H1 (cell line): ENCODE data around the gene REG4. TPM values are rescaled to one million over a fixed set of nuclear protein-coding genes. Genes with fewer than 3 reads are reported as not detected.

Source experiments
- CTCF ChIA-PET: fragments of 300-600 bp; sonication (Branson Sonifier 250); formaldehyde crosslinking; loops from one replicate; lab custom pipeline; 2021; ENCODE audit not compliant: partially characterized antibody; lab: Charles Lee
- POLR2A ChIA-PET: fragments of 300-600 bp; sonication (Branson Sonifier 250); formaldehyde crosslinking; loops from one replicate; lab custom pipeline; 2021; ENCODE audit warnings: inconsistent platforms; ENCODE audit not compliant: partially characterized antibody; lab: Charles Lee
- DNase-seq, 2 experiments: peaks; one replicate each; pipeline versions ENCODE4 v3.0.0 to v3.0.0-alpha.2; 2010 to 2022; ENCODE audit warnings: low spot score in 2 of 2, low read depth in 1 of 2, mixed read lengths in 1 of 2
- FAIRE-seq: peaks from 2 replicates; lab custom pipeline; 2011; peaks lifted over from hg19 to GRCh38; lab: Jason Lieb, UNC
- H2AFZ ChIP-seq: 2 replicates; pipeline ENCODE4 v1.8.1; 2012; ENCODE audit warnings: low read length, inconsistent platforms
- H2AK5ac ChIP-seq: 2 replicates; pipeline ENCODE4 v1.6.1; 2013; ENCODE audit warnings: low read depth, low read length
- H2BK120ac ChIP-seq: replicated peaks from 2 replicates; pipeline ENCODE3; 2013; ENCODE audit warnings: low read depth, low read length, inconsistent platforms
- H2BK12ac ChIP-seq: 2 replicates; pipeline ENCODE4 v1.6.1; 2013; ENCODE audit warnings: low read depth, low read length
- H2BK15ac ChIP-seq: 2 replicates; pipeline ENCODE4 v1.6.1; 2013; ENCODE audit warnings: low read length
- H2BK20ac ChIP-seq: 2 replicates; pipeline ENCODE4 v1.6.1; 2013; ENCODE audit warnings: low read length
- H2BK5ac ChIP-seq: 2 replicates; pipeline ENCODE4 v1.6.1; 2013; ENCODE audit warnings: low read depth, low read length
- H3K14ac ChIP-seq: 2 replicates; pipeline ENCODE4 v1.6.1; 2013; ENCODE audit warnings: inconsistent platforms; ENCODE audit not compliant: insufficient read length
- H3K18ac ChIP-seq: 2 replicates; pipeline ENCODE4 v1.6.1; 2013; ENCODE audit warnings: low read length; ENCODE audit errors: extremely low read depth
- H3K23ac ChIP-seq: 2 replicates; pipeline ENCODE4 v1.6.1; 2013; ENCODE audit warnings: inconsistent platforms; ENCODE audit not compliant: insufficient read length
- H3K23me2 ChIP-seq: 2 replicates; pipeline ENCODE4 v1.6.1; 2013; ENCODE audit warnings: low read depth, low read length
- H3K27ac ChIP-seq: 2 replicates; pipeline ENCODE4 v1.6.1; 2011; ENCODE audit warnings: low read depth, low read length, inconsistent platforms
- H3K27me3 ChIP-seq, 4 experiments: replicated peaks in 1 of 4; 1 replicate in 1 of 4; 2 replicates in 3 of 4; pipeline versions ENCODE4 v1.6.1 to v1.8.1; 2011 to 2013; ENCODE audit warnings: low read length in 3 of 4, mild to moderate bottlenecking in 3 of 4, inconsistent platforms in 2 of 4, mixed read lengths in 2 of 4, moderate library complexity in 1 of 4; ENCODE audit not compliant: control insufficient read depth in 3 of 4, insufficient read depth in 3 of 4; ENCODE audit errors: extremely low read depth in 1 of 4
- H3K36me3 ChIP-seq, 4 experiments: 2 replicates each; pipeline versions ENCODE4 v1.6.1 to v1.8.1; 2011 to 2013; ENCODE audit warnings: mild to moderate bottlenecking in 4 of 4, low read length in 3 of 4, moderate library complexity in 2 of 4, control low read depth in 1 of 4, inconsistent platforms in 1 of 4; ENCODE audit not compliant: insufficient read depth in 4 of 4, control insufficient read depth in 2 of 4
- H3K4ac ChIP-seq: replicated peaks from 2 replicates; pipeline ENCODE3; 2013; ENCODE audit warnings: low read length, low read depth, mixed read lengths, inconsistent platforms; ENCODE audit not compliant: insufficient read length
- H3K4me1 ChIP-seq, 4 experiments: replicated peaks in 1 of 4; 1 replicate in 1 of 4; 2 replicates in 3 of 4; pipeline versions ENCODE4 v1.6.1 to v1.8.1; 2011 to 2013; ENCODE audit warnings: low read length in 3 of 4, inconsistent platforms in 2 of 4, mixed read lengths in 1 of 4; ENCODE audit not compliant: insufficient read depth in 4 of 4, control insufficient read depth in 3 of 4
- H3K4me2 ChIP-seq, 2 experiments: 2 replicates each; pipeline versions ENCODE4 v1.6.1 to v1.8.1; 2011 to 2013; ENCODE audit warnings: low read depth in 2 of 2, low read length in 2 of 2, control low read depth in 1 of 2, inconsistent platforms in 1 of 2, mild to moderate bottlenecking in 1 of 2; ENCODE audit not compliant: insufficient read depth in 1 of 2
- H3K4me3 ChIP-seq, 4 experiments: fragments of 200-600, 300-600 bp in 1 of 4; sonication (generic), shearing (Covaris generic), sonication (Bioruptor Twin) in 1 of 4; 2 replicates each; pipeline versions ENCODE4 v1.5.1 to v1.8.1; 2011 to 2016; ENCODE audit warnings: low read length in 4 of 4, low read depth in 3 of 4, control low read depth in 2 of 4, inconsistent platforms in 2 of 4, mild to moderate bottlenecking in 2 of 4, mixed read lengths in 1 of 4, moderate library complexity in 1 of 4; ENCODE audit not compliant: insufficient read depth in 2 of 4; ENCODE audit errors: extremely low read depth in 1 of 4
- H3K56ac ChIP-seq: replicated peaks from 2 replicates; pipeline ENCODE3; 2013; ENCODE audit warnings: low read depth, mild to moderate bottlenecking, mixed read lengths, low read length, inconsistent platforms; ENCODE audit not compliant: insufficient read length
- H3K79me1 ChIP-seq: 2 replicates; pipeline ENCODE4 v1.6.1; 2013; ENCODE audit warnings: low read depth, low read length, control low read depth
- H3K79me2 ChIP-seq, 2 experiments: 2 replicates each; pipeline versions ENCODE4 v1.6.1 to v1.8.1; 2012 to 2013; ENCODE audit warnings: low read length in 2 of 2, mild to moderate bottlenecking in 2 of 2, inconsistent platforms in 1 of 2; ENCODE audit not compliant: insufficient read depth in 2 of 2, control insufficient read depth in 1 of 2
- H3K9ac ChIP-seq, 4 experiments: replicated peaks in 1 of 4; 1 replicate in 1 of 4; 2 replicates in 3 of 4; pipeline versions ENCODE4 v1.6.1 to v1.8.1; 2011 to 2013; ENCODE audit warnings: low read depth in 3 of 4, low read length in 3 of 4, control low read depth in 2 of 4, mild to moderate bottlenecking in 2 of 4, moderate library complexity in 2 of 4, inconsistent platforms in 1 of 4; ENCODE audit errors: extremely low read depth in 1 of 4
- H3K9me3 ChIP-seq, 2 experiments: 2 replicates each; pipeline versions ENCODE4 v1.6.1 to v1.8.1; 2012 to 2013; ENCODE audit warnings: mild to moderate bottlenecking in 2 of 2, moderate library complexity in 2 of 2, control low read depth in 1 of 2, inconsistent platforms in 1 of 2, low read depth in 1 of 2, low read length in 1 of 2, mixed read lengths in 1 of 2; ENCODE audit not compliant: insufficient read depth in 2 of 2
- H4K20me1 ChIP-seq, 2 experiments: replicated peaks in 1 of 2; 2 replicates each; pipeline versions ENCODE3 to v1.8.1; 2011 to 2013; ENCODE audit warnings: inconsistent platforms in 2 of 2, low read length in 2 of 2, mild to moderate bottlenecking in 1 of 2; ENCODE audit not compliant: insufficient read depth in 2 of 2, control insufficient read depth in 1 of 2
- H4K5ac ChIP-seq: 2 replicates; pipeline ENCODE4 v1.6.1; 2013; ENCODE audit warnings: low read length, low read depth, mixed read lengths, inconsistent platforms; ENCODE audit not compliant: insufficient read length
- H4K8ac ChIP-seq: 2 replicates; pipeline ENCODE4 v1.8.0; 2013; ENCODE audit warnings: mild to moderate bottlenecking, moderate library complexity, low read length, inconsistent platforms; ENCODE audit not compliant: insufficient read depth; ENCODE audit errors: extremely low read depth
- H4K91ac ChIP-seq: replicated peaks from 2 replicates; pipeline ENCODE3; 2013; ENCODE audit warnings: low read length, mixed read lengths, inconsistent platforms; ENCODE audit not compliant: insufficient read length
- ASH2L ChIP-seq: fragments of 200-600, 300-600 bp; sonication (generic); IDR thresholded peaks from one replicate; pipeline ENCODE4 v1.7.1; 2017; ENCODE audit warnings: low read length
- CTBP2 ChIP-seq: IDR thresholded peaks from 2 replicates; pipeline ENCODE4 v1.7.0; 2011; ENCODE audit warnings: borderline replicate concordance, mild to moderate bottlenecking, moderate library complexity, mixed read lengths, low read length; ENCODE audit not compliant: insufficient read depth, insufficient read length
- E2F6 ChIP-seq: IDR thresholded peaks from 2 replicates; pipeline ENCODE4 v1.6.1; 2012; ENCODE audit warnings: inconsistent platforms
- EP300 ChIP-seq, 2 experiments: IDR thresholded peaks; 1 replicate in 1 of 2; 2 replicates in 1 of 2; pipeline ENCODE4 v1.6.1; 2011 to 2012; ENCODE audit warnings: low read depth in 2 of 2, low read length in 2 of 2, mild to moderate bottlenecking in 2 of 2, borderline replicate concordance in 1 of 2, inconsistent platforms in 1 of 2, moderate library complexity in 1 of 2
- EZH2 ChIP-seq: fragments of 200-600 bp; sonication (generic); IDR thresholded peaks from 2 replicates; pipeline ENCODE4 v1.7.1; 2012; ENCODE audit warnings: low read depth, mild to moderate bottlenecking, moderate library complexity, low read length, inconsistent platforms; ENCODE audit not compliant: severe bottlenecking
- GABPA ChIP-seq: IDR thresholded peaks from 2 replicates; pipeline ENCODE4 v1.6.1; 2011; ENCODE audit warnings: mild to moderate bottlenecking, low read length, moderate library complexity, borderline replicate concordance; ENCODE audit not compliant: insufficient read depth
- JUND ChIP-seq: IDR thresholded peaks from 2 replicates; pipeline ENCODE4 v1.6.1; 2011; ENCODE audit warnings: mild to moderate bottlenecking, improper control_type of control experiment, low read length
- KDM1A ChIP-seq: fragments of 200-600, 300-600 bp; sonication (generic); IDR thresholded peaks from 2 replicates; pipeline ENCODE4 v1.7.1; 2016; ENCODE audit warnings: mild to moderate bottlenecking, low read length, borderline replicate concordance
- POLR2AphosphoS5 ChIP-seq: IDR thresholded peaks from 2 replicates; pipeline ENCODE4 v1.6.1; 2011; ENCODE audit warnings: low read depth, low read length
- POU5F1 ChIP-seq: IDR thresholded peaks from 2 replicates; pipeline ENCODE4 v1.6.1; 2011; ENCODE audit warnings: low read depth, mild to moderate bottlenecking, low read length, moderate library complexity
- SIN3A ChIP-seq, 2 experiments: IDR thresholded peaks in 1 of 2; conservative IDR thresholded peaks in 1 of 2; 2 replicates each; pipeline ENCODE4 v1.6.1; 2011 to 2012; ENCODE audit warnings: low read length in 2 of 2, improper control_type of control experiment in 1 of 2, low read depth in 1 of 2, mild to moderate bottlenecking in 1 of 2
- SIX5 ChIP-seq: IDR thresholded peaks from 2 replicates; pipeline ENCODE4 v1.6.1; 2011; ENCODE audit warnings: mild to moderate bottlenecking, low read depth, low read length
- TCF12 ChIP-seq: IDR thresholded peaks from 2 replicates; pipeline ENCODE4 v1.6.1; 2011; ENCODE audit warnings: low read depth, mild to moderate bottlenecking, low read length
- WGBS, 2 experiments: shearing (Covaris generic) in 1 of 2; methylation state at CpG; one replicate each; pipeline versions ENCODE4 v1.1.6 to v1.1.7; 2013 to 2015; ENCODE audit warnings: low lambda C conversion rate in 2 of 2, mixed read lengths in 2 of 2, inconsistent platforms in 1 of 2, low coverage in 1 of 2, missing lambda C conversion rate in 1 of 2; ENCODE audit not compliant: insufficient replicate concordance in 2 of 2, insufficient coverage in 1 of 2, insufficient read length in 1 of 2; ENCODE audit errors: extremely low coverage in 1 of 2, missing lambda C conversion rate in 1 of 2; 5-methylcytosine and 5-hydroxymethylcytosine counted together
- polyA plus RNA-seq, 7 experiments: library from polyadenylated mRNA; depleted of rRNA in 3 of 7; stranded (reverse) in 5 of 7; unstranded in 2 of 7; fragments of >200 nt in 5 of 7; fragments of 200-250 nt in 2 of 7; gene quantifications; 1 replicate in 5 of 7; 2 replicates in 1 of 7; 4 replicates in 1 of 7; pipeline versions ENCODE4 v1.2.1 to v1.2.3, GENCODE V29; 2011 to 2013; ENCODE audit warnings: missing spikeins in 2 of 7, mixed read lengths in 2 of 7
- total RNA-seq: library from RNA; stranded (reverse); fragmentation: NEBNext Ultra II Directional; extraction: Animal tissue kit (Norgen Biotek cat#: 25700); gene quantifications from 2 replicates; pipeline ENCODE4 v1.2.1, GENCODE V29; 2021

Gene REG4
- total and polyA plus RNA-seq, 2 of the 8 experiments (the other 6 are each of a cell fraction or from before 2014, with no cell fraction given): not detected

GRCh38 chr1:119805746-119806145 is 5.5 kb downstream of the REG4 start:
- POLR2A ChIA-PET: interaction anchor here (0.6 kb wide), 1 partner anchor 169 kb away, joined by 3 read pairs; no protein-coding TSS in a partner anchor
- Histone ChIP-seq H3K79me1 (no peaks in the 10 kb centered on the region), H4K5ac (no peak overlapping the region), H4K8ac (no peak overlapping the region), H2BK20ac (no peak overlapping the region), H2BK5ac (no peak overlapping the region), H4K20me1 (no peaks in the 10 kb centered on the region), H3K27me3 (no peaks in the 10 kb centered on the region; a peak in 2 of 7 replicates), H2BK12ac (no peak overlapping the region), H2BK15ac (no peak overlapping the region), H2AK5ac (no peak overlapping the region), H2BK120ac (no peak overlapping the region), H2AFZ (no peak overlapping the region), H3K14ac (no peak overlapping the region), H3K9ac (no peak overlapping the region), H3K4me1 (no peaks in the 10 kb centered on the region), H4K91ac (no peak overlapping the region), H3K56ac (no peak overlapping the region), H3K4me2 (no peak overlapping the region), H3K4me3 (no peak overlapping the region), H3K79me2 (no peaks in the 10 kb centered on the region), H3K4ac (no peak overlapping the region), H3K9me3 (no peaks in the 10 kb centered on the region), H3K23me2 (no peaks in the 10 kb centered on the region), H3K36me3 (no peaks in the 10 kb centered on the region), H3K27ac (no peak overlapping the region), H3K23ac (no peak overlapping the region), H3K18ac (no peak overlapping the region)
- DNase-seq: peak in 1 of 2 experiments; percentile 22
- CTCF ChIA-PET: interaction anchor here (0.8 to 9.0 kb wide), 3 partner anchors 11 to 144 kb away, joined by 3 to 76 read pairs (median 3); no protein-coding TSS in a partner anchor
- 97% methylated on average over 11 of the region's 13 CpGs; no CpG with 5 or more reads in 1 of the 2 experiments for WGBS, 2 experiments
- no peak for FAIRE-seq
- TF ChIP-seq POU5F1: no peak
- no peak for TF ChIP-seq CTBP2
- TF ChIP-seq KDM1A: no peak
- TF ChIP-seq EP300 (IDR thresholded peaks at IDR 0.05; ENCODE audit: borderline replicate concordance in 1 of 2, low read depth in 2 of 2, low read length in 2 of 2): no peak
- no peak for TF ChIP-seq E2F6
- TF ChIP-seq SIN3A (conservative IDR thresholded peaks at IDR 0.05 in 1 of 2, IDR thresholded peaks at IDR 0.05 in 1 of 2; ENCODE audit: low read depth in 1 of 2, low read length in 2 of 2): no peak
- TF ChIP-seq SIX5: no peak
- TF ChIP-seq POLR2AphosphoS5: no peak
- TF ChIP-seq TCF12: no peak
- TF ChIP-seq JUND: no peak
- TF ChIP-seq EZH2: no peak
- TF ChIP-seq ASH2L: no peak
- no peak for TF ChIP-seq GABPA
